GM13977 (cell line): ENCODE measurements around the gene ACP2.

Source experiments
- DNase-seq: peaks from one replicate; pipeline ENCODE4 v3.0.0; 2012; ENCODE audit warnings: low spot score
- CTCF ChIP-seq: IDR thresholded peaks from 2 replicates; pipeline ENCODE4 v1.5.1; 2012; ENCODE audit warnings: mild to moderate bottlenecking, control low read depth; ENCODE audit not compliant: insufficient read depth; ENCODE audit errors: extremely low read depth, missing control alignments
- in situ Hi-C: fragments of 300-500 bp; cut with MboI; formaldehyde crosslinking; loops from one replicate; pipeline ENCODE4 v1.12.0; 2022; ENCODE audit warnings: low sequenced_read_pairs, low pct_unique_long_range_greater_than_20kb, mixed read lengths, inconsistent platforms; ENCODE audit not compliant: unreplicated experiment

Gene ACP2

GRCh38 chr11:47245611-47246357, 2.8 kb downstream of the ACP2 start:
- no peak for DNase-seq
- in situ Hi-C loops = no loop called here
- TF ChIP-seq CTCF = no peak

- no peak for DNase-seq
- TF ChIP-seq CTCF = no peak
- in situ Hi-C loops = no loop called here
Measured at GRCh38 chr11:47244448-47245350, 3.9 kb downstream of the ACP2 start.

GRCh38 chr11:47243454-47243853, 5.2 kb downstream of the ACP2 start:
- no peak for TF ChIP-seq CTCF
- no peak for DNase-seq
- in situ Hi-C loops = no loop called here

- in situ Hi-C loops = no loop called here
- DNase-seq = no peak
- TF ChIP-seq CTCF = no peak
Measured at GRCh38 chr11:47242596-47243192, 5.9 kb downstream of the ACP2 start.

- TF ChIP-seq CTCF = no peak
- DNase-seq = no peak
- in situ Hi-C loops = no loop called here
Measured at GRCh38 chr11:47241841-47242301, 6.7 kb downstream of the ACP2 start.

GRCh38 chr11:47239852-47240251, 8.8 kb downstream of the ACP2 start:
- DNase-seq = no peak
- TF ChIP-seq CTCF = no peak
- in situ Hi-C loops = no loop called here
